Bronchial epithelial cell (primary cell): Measurements from ENCODE around the gene NTSR1. TPM values are rescaled to one million over a fixed set of nuclear protein-coding genes. Genes with fewer than 3 reads are reported as not detected.

ENCODE experiments used
- DNase-seq: peaks from one replicate; pipeline ENCODE4 v3.0.0-alpha.2; 2010; ENCODE audit warnings: low read depth
- FAIRE-seq: peaks from 2 replicates; lab custom pipeline; 2011; peaks lifted over from hg19 to GRCh38; lab: Jason Lieb, UNC
- H3K27me3 ChIP-seq: 2 replicates; pipeline ENCODE4 v1.5.1; 2011; ENCODE audit warnings: low read length; ENCODE audit not compliant: control insufficient read depth, insufficient read depth
- H3K36me3 ChIP-seq: 2 replicates; pipeline ENCODE4 v1.5.1; 2011; ENCODE audit warnings: low read length; ENCODE audit not compliant: control insufficient read depth, insufficient read depth
- H3K4me3 ChIP-seq: 2 replicates; pipeline ENCODE4 v1.5.1; 2011; ENCODE audit warnings: mild to moderate bottlenecking, low read depth, low read length, control low read depth
- CTCF ChIP-seq: IDR thresholded peaks from 2 replicates; pipeline ENCODE4 v1.5.1; 2011; ENCODE audit warnings: mild to moderate bottlenecking, moderate library complexity, low read length, control low read depth, inconsistent platforms; ENCODE audit not compliant: insufficient read depth, severe bottlenecking
- total RNA-seq: library from RNA; depleted of rRNA; stranded (reverse); fragments of >200 nt; gene quantifications from 2 replicates; pipeline ENCODE4 v1.2.1, GENCODE V29; 2014

The NTSR1 gene
- total RNA-seq, 1 donor from 2014 or later: not detected

GRCh38 chr20:62723351-62723750 lies 14.7 kb downstream of the NTSR1 start:
- Histone ChIP-seq H3K36me3 (no peaks in the 10 kb centered on the region), H3K4me3 (no peak overlapping the region), H3K27me3 (peaks cover 32% of the 10 kb centered on the region)
- FAIRE-seq (no peak), DNase-seq (no peak)
- no peak for TF ChIP-seq CTCF

GRCh38 chr20:62723768-62724450 lies 15.3 kb downstream of the NTSR1 start:
- no peak for TF ChIP-seq CTCF
- FAIRE-seq: no peak

GRCh38 chr20:62724692-62725595 lies 16.3 kb downstream of the NTSR1 start:
- H3K27me3 ChIP-seq: peaks cover 35% of the 10 kb centered on the region
- no peak for TF ChIP-seq CTCF
- DNase-seq (no peak), FAIRE-seq (no peak)
- H3K36me3 ChIP-seq: no peaks in the 10 kb centered on the region
- no peak overlapping the region for H3K4me3 ChIP-seq

More at GRCh38 chr20:62723768-62724450, 15.3 kb downstream of the NTSR1 start:
- Histone ChIP-seq H3K27me3 (peaks cover 32% of the 10 kb centered on the region), H3K36me3 (no peaks in the 10 kb centered on the region), H3K4me3 (no peak overlapping the region)
- no peak for DNase-seq

- TF ChIP-seq CTCF: no peak
- DNase-seq (no peak), FAIRE-seq (no peak)
- peaks cover 37% of the 10 kb centered on the region for H3K27me3 ChIP-seq
- no peaks in the 10 kb centered on the region for H3K36me3 ChIP-seq
- no peak overlapping the region for H3K4me3 ChIP-seq
Observed at GRCh38 chr20:62725596-62726268, 17.1 kb downstream of the NTSR1 start.

GRCh38 chr20:62726276-62726675 lies 17.6 kb downstream of the NTSR1 start:
- no peak for TF ChIP-seq CTCF
- FAIRE-seq: no peak
- Histone ChIP-seq H3K36me3 (no peaks in the 10 kb centered on the region), H3K4me3 (no peak overlapping the region), H3K27me3 (peaks cover 37% of the 10 kb centered on the region)
- DNase-seq: no peak
